PC-3 (cell line): ENCODE measurements around the gene RHBDD2. TPM values are rescaled to one million over a fixed set of nuclear protein-coding genes. Genes with fewer than 3 reads are reported as not detected.

Experiments
- ATAC-seq: fragments of 200-7000 bp; cut with Tn5 transposase; 2 replicates; pipeline ENCODE4 v1.9.1; 2020; ENCODE audit warnings: mild to moderate bottlenecking, moderate library complexity
- BruUV-seq: library from RNA; stranded (reverse); fragments of 400-500 nt; replicated peaks from 2 replicates; lab custom pipeline; 2021; lab: Mats Ljungman, UMichigan
- CTCF ChIA-PET: fragments of 300-600 bp; sonication (Branson Sonifier 250); formaldehyde crosslinking; loops from one replicate; lab custom pipeline; 2022; ENCODE audit warnings: antibody characterized with exemption; lab: Charles Lee
- POLR2A ChIA-PET: fragments of 300-600 bp; sonication (Branson Sonifier 250); formaldehyde crosslinking; loops from one replicate; lab custom pipeline; 2022; ENCODE audit warnings: antibody characterized with exemption; ENCODE audit not compliant: unreplicated experiment; lab: Charles Lee
- DNase-seq: peaks from one replicate; pipeline ENCODE4 v3.0.0-alpha.2; 2015
- H2AFZ ChIP-seq: fragments of 300-600 bp; sonication (generic); 2 replicates; pipeline ENCODE4 v1.6.0; 2016; ENCODE audit warnings: antibody characterized with exemption, low read length
- H3F3A ChIP-seq: fragments of 300-600 bp; sonication (generic); one replicate; pipeline ENCODE4 v1.6.0; 2017; ENCODE audit warnings: antibody characterized with exemption, low read length, control low read depth, mild to moderate bottlenecking; ENCODE audit not compliant: unreplicated experiment
- H3K27ac ChIP-seq: fragments of 300-600 bp; sonication (generic); 2 replicates; pipeline ENCODE4 v1.5.1; 2016; ENCODE audit warnings: mild to moderate bottlenecking, low read length
- H3K27me3 ChIP-seq: fragments of 300-600 bp; sonication (generic); 2 replicates; pipeline ENCODE4 v1.6.1; 2016; ENCODE audit warnings: low read length, mixed read lengths
- H3K36me3 ChIP-seq: fragments of 300-600 bp; sonication (generic); 2 replicates; pipeline ENCODE4 v1.6.1; 2016; ENCODE audit warnings: low read depth, mixed run types, low read length, mixed read lengths
- H3K4me1 ChIP-seq: fragments of 300-600 bp; sonication (generic); 2 replicates; pipeline ENCODE4 v1.5.1; 2016; ENCODE audit warnings: low read length; ENCODE audit not compliant: insufficient read depth
- H3K4me2 ChIP-seq: fragments of 300-600 bp; sonication (generic); 2 replicates; pipeline ENCODE4 v1.6.0; 2016; ENCODE audit warnings: low read length
- H3K4me3 ChIP-seq: fragments of 300-600 bp; sonication (generic); 2 replicates; pipeline ENCODE4 v1.5.1; 2016; ENCODE audit warnings: mild to moderate bottlenecking, low read length, mixed read lengths
- H3K79me2 ChIP-seq: fragments of 300-600 bp; sonication (generic); 2 replicates; pipeline ENCODE4 v1.6.1; 2017; ENCODE audit warnings: low read length, mixed read lengths
- H3K9ac ChIP-seq: fragments of 300-600 bp; sonication (generic); 2 replicates; pipeline ENCODE4 v1.6.0; 2016; ENCODE audit warnings: mild to moderate bottlenecking, low read length
- H3K9me2 ChIP-seq: fragments of 300-600 bp; sonication (generic); replicated peaks from 2 replicates; pipeline ENCODE4 v1.6.1; 2016; ENCODE audit warnings: mixed run types, low read length, mixed read lengths
- H3K9me3 ChIP-seq: fragments of 300-600 bp; sonication (generic); 2 replicates; pipeline ENCODE4 v1.6.1; 2016; ENCODE audit warnings: low read length, mixed read lengths
- H4K20me1 ChIP-seq: fragments of 300-600 bp; sonication (generic); 2 replicates; pipeline ENCODE4 v1.6.1; 2016; ENCODE audit warnings: low read length, mixed read lengths
- CTCF ChIP-seq: fragments of 300-600 bp; sonication (generic); conservative IDR thresholded peaks from 2 replicates; pipeline ENCODE4 v1.5.1; 2017; ENCODE audit warnings: antibody characterized with exemption, low read depth, mild to moderate bottlenecking, low read length
- EZH2 ChIP-seq: fragments of 300-600 bp; sonication (generic); IDR thresholded peaks from one replicate; pipeline ENCODE4 v1.6.1; 2017; ENCODE audit warnings: antibody characterized with exemption, mild to moderate bottlenecking, low read length; ENCODE audit not compliant: unreplicated experiment
- EZH2phosphoT487 ChIP-seq: fragments of 300-600 bp; sonication (generic); IDR thresholded peaks from 2 replicates; pipeline ENCODE4 v1.6.1; 2018; ENCODE audit warnings: mild to moderate bottlenecking, antibody characterized with exemption, low read length, borderline replicate concordance
- intact Hi-C: fragments of 100-400 bp; cut with micrococcal nuclease; formaldehyde crosslinking; loops from 2 replicates; pipeline ENCODE4 v1.9.0; 2023
- total RNA-seq: library from RNA; depleted of rRNA; stranded (reverse); fragments of >200 nt; gene quantifications from 2 replicates; pipeline ENCODE4 v1.2.3, GENCODE V29; 2014

RHBDD2 gene
- total RNA-seq, 1 experiment from 2014 or later, result 42.7 TPM

GRCh38 chr7:75891815-75892411 is 13.1 kb downstream of the RHBDD2 start:
- no peak overlapping the region for H3K4me2 ChIP-seq
- intact Hi-C loops, result no loop called here
- TF ChIP-seq CTCF (no peak), EZH2phosphoT487 (no peak), EZH2 (no peak)
- H3K9ac ChIP-seq, result no peak overlapping the region
- no peaks in the 10 kb centered on the region for H3K4me1 ChIP-seq
- no peaks in the 10 kb centered on the region for H4K20me1 ChIP-seq
- H3F3A ChIP-seq, result no peaks in the 10 kb centered on the region
- H2AFZ ChIP-seq, result no peak overlapping the region
- H3K27me3 ChIP-seq, result no peaks in the 10 kb centered on the region
- ChIA-PET CTCF (no interaction called here), POLR2A (no interaction called here)
- H3K27ac ChIP-seq, result no peak overlapping the region
- ATAC-seq, result no peak
- H3K36me3 ChIP-seq, result no peaks in the 10 kb centered on the region
- no TSS peak for BruUV-seq
- DNase-seq, result no peak
- no peaks in the 10 kb centered on the region for H3K79me2 ChIP-seq
- no peaks in the 10 kb centered on the region for H3K9me3 ChIP-seq
- H3K9me2 ChIP-seq, result no peaks in the 10 kb centered on the region
- no peak overlapping the region for H3K4me3 ChIP-seq

GRCh38 chr7:75892634-75893272 is 13.9 kb downstream of the RHBDD2 start:
- no TSS peak for BruUV-seq
- H3K4me3 ChIP-seq, result no peak overlapping the region
- no peaks in the 10 kb centered on the region for H3K27me3 ChIP-seq
- no peaks in the 10 kb centered on the region for H3K9me2 ChIP-seq
- H3K4me2 ChIP-seq, result no peak overlapping the region
- H2AFZ ChIP-seq, result no peak overlapping the region
- intact Hi-C loops, result no loop called here
- no peak for DNase-seq
- no peak overlapping the region for H3K9ac ChIP-seq
- CTCF ChIA-PET, result no interaction called here
- no peak for ATAC-seq
- POLR2A ChIA-PET, result interaction anchor here (0.6 kb wide), 1 partner anchor 193 kb away, joined by 4 read pairs; no protein-coding TSS in a partner anchor
- H3K36me3 ChIP-seq, result no peaks in the 10 kb centered on the region
- H3K4me1 ChIP-seq, result no peaks in the 10 kb centered on the region
- H3K79me2 ChIP-seq, result no peaks in the 10 kb centered on the region
- H3K27ac ChIP-seq, result no peak overlapping the region
- TF ChIP-seq CTCF (no peak), EZH2 (no peak), EZH2phosphoT487 (no peak)
- no peaks in the 10 kb centered on the region for H3F3A ChIP-seq
- H4K20me1 ChIP-seq, result no peaks in the 10 kb centered on the region
- no peaks in the 10 kb centered on the region for H3K9me3 ChIP-seq

GRCh38 chr7:75896803-75897327 is 18.0 kb downstream of the RHBDD2 start:
- BruUV-seq, result no TSS peak

More at GRCh38 chr7:75896803-75897327, 18.0 kb downstream of the RHBDD2 start:
- no peak overlapping the region for H2AFZ ChIP-seq
- no peak overlapping the region for H3K4me3 ChIP-seq
- H3K9ac ChIP-seq, result no peak overlapping the region
- H3K4me1 ChIP-seq, result no peaks in the 10 kb centered on the region
- H3K9me2 ChIP-seq, result no peaks in the 10 kb centered on the region
- no peaks in the 10 kb centered on the region for H3F3A ChIP-seq
- H3K9me3 ChIP-seq, result no peaks in the 10 kb centered on the region
- H3K36me3 ChIP-seq, result no peaks in the 10 kb centered on the region
- H3K4me2 ChIP-seq, result no peak overlapping the region
- intact Hi-C loops, result no loop called here
- no peak for DNase-seq
- ATAC-seq, result no peak
- H3K27ac ChIP-seq, result no peak overlapping the region
- no peaks in the 10 kb centered on the region for H3K27me3 ChIP-seq
- no peaks in the 10 kb centered on the region for H3K79me2 ChIP-seq
- ChIA-PET CTCF (no interaction called here), POLR2A (interaction anchor here (0.7 kb wide), 1 partner anchor 19 kb away, joined by 3 read pairs; no protein-coding TSS in a partner anchor)
- TF ChIP-seq EZH2phosphoT487, result no peak
- no peak for TF ChIP-seq EZH2
- TF ChIP-seq CTCF, result no peak
- no peaks in the 10 kb centered on the region for H4K20me1 ChIP-seq
